Right lobe of liver (tissue), 6 donors: Measurements from ENCODE around the gene NCK2. TPM values are rescaled to one million over a fixed set of nuclear protein-coding genes. Genes with fewer than 3 reads are reported as not detected.

Source experiments
- ATAC-seq, 4 donors: fragments of 200-7000 bp; cut with Tn5 transposase; one replicate each; pipeline ENCODE4 v1.9.1; 2020; ENCODE audit warnings: mild to moderate bottlenecking in 4 of 4, moderate library complexity in 4 of 4
- DNase-seq, 3 donors: peaks; one replicate each; pipeline ENCODE4 v3.0.0-alpha.2; 2020
- H3K27ac ChIP-seq, 3 donors: fragments of 200-600 bp; one replicate each; pipeline ENCODE4 v1.8.0; 2022
- H3K27me3 ChIP-seq, 2 donors: fragments of 200-600 bp; one replicate each; pipeline ENCODE4 v1.8.0; 2022
- H3K36me3 ChIP-seq, 4 donors: fragments of 200-600 bp; sonication (generic) in 1 of 4; one replicate each; pipeline versions ENCODE4 v1.5.1 to v1.8.0; 2017 to 2022; ENCODE audit warnings: control low read depth in 1 of 4
- H3K4me1 ChIP-seq, 4 donors: fragments of 200-600 bp; sonication (generic) in 1 of 4; one replicate each; pipeline versions ENCODE4 v1.5.1 to v1.8.0; 2017 to 2022; ENCODE audit warnings: control low read depth in 1 of 4
- H3K4me3 ChIP-seq, 3 donors: fragments of 200-600 bp; one replicate each; pipeline ENCODE4 v1.8.0; 2022
- H3K9me3 ChIP-seq, 4 donors: fragments of 200-600 bp; sonication (generic) in 1 of 4; one replicate each; pipeline versions ENCODE4 v1.5.1 to v1.8.0; 2017 to 2022; ENCODE audit warnings: control low read depth in 1 of 4
- CTCF ChIP-seq, 4 donors: fragments of 200-600 bp in 3 of 4; fragments of 450-650 bp in 1 of 4; IDR thresholded peaks; one replicate each; pipeline versions ENCODE4 v1.5.1 to v1.8.0; 2016 to 2022; ENCODE audit warnings: antibody characterized with exemption in 4 of 4, mild to moderate bottlenecking in 2 of 4
- POLR2A ChIP-seq: fragments of 450-650 bp; IDR thresholded peaks from one replicate; pipeline ENCODE4 v1.6.1; 2017; ENCODE audit warnings: antibody characterized with exemption, mild to moderate bottlenecking
- WGBS: methylation state at CpG from one replicate; pipeline ENCODE4 v1.1.6; 2018; ENCODE audit warnings: low coverage, low lambda C conversion rate; ENCODE audit not compliant: insufficient coverage; ENCODE audit errors: missing lambda C conversion rate; 5-methylcytosine and 5-hydroxymethylcytosine counted together
- intact Hi-C, 2 donors: fragments of 100-400 bp; cut with DNase I; formaldehyde crosslinking; loops; one replicate each; pipeline versions ENCODE4 v1.11.2 to v1.14.1; 2022
- total RNA-seq, 6 experiments: library from RNA; depleted of rRNA in 2 of 6; stranded (reverse); fragments of >200 nt in 2 of 6; fragmentation: NEBNext Ultra II Directional in 3 of 6; extraction: Animal tissue kit (Norgen Biotek cat#: 25700) in 3 of 6; gene quantifications; one replicate each; pipeline versions ENCODE4 v1.1.0 to v1.2.4, GENCODE V29; 2016 to 2023
- donor health status: DM: no; HTN: yes; CAD: no.
- donor health status: DM: no; HTN: no; CAD: no.
- donor health status: DM: no; HTN: no; CAD: no.
- donor health status: DM: no; HTN: yes; CAD: no.
- donor health status: DM: no; HTN: yes; CAD: no.

The NCK2 gene
- total RNA-seq, 6 experiments from 2014 or later, result 4.8 to 11.7 (median 7.1) TPM

DNA sequence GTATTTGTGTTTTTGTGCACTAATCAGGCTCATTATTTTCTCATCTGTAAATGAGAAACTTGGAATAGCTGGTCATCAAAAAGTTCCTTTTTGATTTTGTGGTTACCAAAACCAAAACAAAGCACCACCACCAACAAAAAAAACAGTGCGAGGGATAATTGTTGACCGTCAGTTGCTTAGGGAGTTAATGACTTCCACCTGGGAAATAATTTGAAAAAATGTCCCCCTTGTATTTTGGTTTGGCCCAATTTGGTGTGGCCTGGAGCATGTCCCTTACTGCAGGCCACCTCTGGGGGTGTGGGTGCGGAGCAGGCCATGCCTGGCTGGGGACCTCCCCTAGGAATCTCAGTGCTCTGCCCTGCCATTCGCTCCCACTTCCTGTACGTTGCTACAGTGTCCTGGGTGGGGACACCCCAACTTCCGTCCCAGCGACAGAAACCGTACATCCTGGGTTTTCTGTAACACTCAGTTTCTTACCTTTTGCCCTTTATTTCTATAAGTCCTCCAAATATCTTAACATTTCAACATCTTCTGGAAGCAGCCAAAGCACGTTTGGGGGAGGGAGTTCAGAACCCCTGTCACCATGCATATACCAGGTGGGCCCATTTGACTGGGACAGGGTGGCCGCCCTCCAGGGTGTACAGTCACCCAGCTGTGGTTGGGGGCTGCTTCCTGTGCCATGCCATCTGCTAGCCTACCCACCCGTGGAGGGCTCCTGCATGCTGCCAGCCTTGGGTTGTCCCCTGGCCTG lies 31.3 kb downstream of the NCK2 start:
- Histone ChIP-seq H3K27ac (no peak overlapping the region), H3K4me3 (no peak overlapping the region)
- peak; percentile 12 to 50 (median 28) for ATAC-seq

DNA sequence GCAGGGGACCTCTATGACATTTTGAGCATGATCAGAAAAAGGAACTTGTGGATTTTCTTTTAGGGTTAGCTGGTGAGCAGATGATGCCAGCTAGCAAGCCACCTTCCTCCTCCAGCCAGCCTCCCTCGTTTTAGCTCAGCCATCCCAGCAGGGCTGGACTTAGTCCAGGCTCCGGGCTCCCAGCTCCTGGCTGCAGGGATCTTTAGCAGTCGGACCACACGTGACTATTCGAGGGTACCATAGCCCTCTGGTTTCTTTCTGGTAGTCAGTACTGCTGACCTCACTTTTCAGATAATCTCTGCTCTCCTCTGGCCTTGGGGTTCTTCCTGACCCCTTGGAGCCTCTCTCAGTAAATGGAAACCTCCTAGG lies 31.8 kb downstream of the NCK2 start:
- Histone ChIP-seq H3K4me1 (no peaks in the 10 kb centered on the region), H3K27ac (no peak overlapping the region), H3K36me3 (no peaks in the 10 kb centered on the region), H3K27me3 (no peaks in the 10 kb centered on the region), H3K9me3 (no peaks in the 10 kb centered on the region), H3K4me3 (no peak overlapping the region)
- TF ChIP-seq POLR2A (no peak), CTCF (IDR thresholded peaks at IDR 0.05) (no peak)
- peak in 2 of 4 donors; percentile 8 to 18 for ATAC-seq
- intact Hi-C loops, result no loop called here
- WGBS, result 82% methylated on average over 2 of the region's 5 CpGs
- no peak for DNase-seq

More for the DNA sequence above, 31.3 kb downstream of the NCK2 start:
- intact Hi-C loops, result no loop called here
- no peaks in the 10 kb centered on the region for H3K9me3 ChIP-seq
- no peaks in the 10 kb centered on the region for H3K4me1 ChIP-seq
- no peaks in the 10 kb centered on the region for H3K27me3 ChIP-seq
- no peak for DNase-seq
- 60% methylated on average over 9 of the region's 11 CpGs for WGBS
- H3K36me3 ChIP-seq, result no peaks in the 10 kb centered on the region
- TF ChIP-seq POLR2A (no peak), CTCF (IDR thresholded peaks at IDR 0.05) (no peak)

- Histone ChIP-seq H3K36me3 (no peaks in the 10 kb centered on the region), H3K27ac (no peak overlapping the region), H3K4me3 (no peak overlapping the region), H3K9me3 (no peaks in the 10 kb centered on the region), H3K4me1 (no peaks in the 10 kb centered on the region), H3K27me3 (no peaks in the 10 kb centered on the region)
- 62% methylated on average over 4 of the region's 13 CpGs for WGBS
- TF ChIP-seq CTCF (IDR thresholded peaks at IDR 0.05), result no peak
- no peak for TF ChIP-seq POLR2A
- DNase-seq (no peak), ATAC-seq (no peak)
- intact Hi-C loops, result no loop called here
Measured at GRCh38 chr2:105777031-105777482, 32.3 kb downstream of the NCK2 start.

- Histone ChIP-seq H3K4me1 (no peaks in the 10 kb centered on the region), H3K27ac (no peak overlapping the region), H3K36me3 (no peaks in the 10 kb centered on the region), H3K9me3 (no peaks in the 10 kb centered on the region), H3K27me3 (no peaks in the 10 kb centered on the region), H3K4me3 (no peak overlapping the region)
- intact Hi-C loops, result no loop called here
- TF ChIP-seq CTCF (IDR thresholded peaks at IDR 0.05) (no peak), POLR2A (no peak)
- no peak for DNase-seq
- 81% methylated on average over 5 of the region's 9 CpGs for WGBS
- no peak for ATAC-seq
Measured at GRCh38 chr2:105777506-105778055, 32.9 kb downstream of the NCK2 start.
